HCT116 (cell line): ENCODE measurements around the gene NEK5. TPM values are rescaled to one million over a fixed set of nuclear protein-coding genes. Genes with fewer than 3 reads are reported as not detected.

Experiments used
- ATAC-seq: fragments of 200-7000 bp; cut with Tn5 transposase; 2 replicates; pipeline ENCODE4 v1.9.1; 2020; ENCODE audit warnings: mild to moderate bottlenecking, moderate library complexity
- BruUV-seq: library from RNA; stranded (reverse); fragments of 400-500 nt; replicated peaks from 2 replicates; lab custom pipeline; 2021; lab: Mats Ljungman, UMichigan
- CTCF ChIA-PET: fragments of 300-600 bp; sonication (Branson Sonifier 250); formaldehyde crosslinking; loops from one replicate; lab custom pipeline; 2021; ENCODE audit warnings: antibody characterized with exemption; lab: Charles Lee
- POLR2A ChIA-PET: fragments of 300-600, 350-600 bp; sonication (Branson Sonifier 250); formaldehyde crosslinking; loops from one replicate; lab custom pipeline; 2021; ENCODE audit warnings: antibody characterized with exemption; lab: Charles Lee
- RAD21 ChIA-PET, 2 experiments: fragments of 300-600 bp; sonication (Branson Sonifier 250); formaldehyde crosslinking; loops; one replicate each; lab custom pipeline; 2023; ENCODE audit warnings: low total read pairs in 2 of 2; ENCODE audit not compliant: uncharacterized antibody in 2 of 2, unreplicated experiment in 2 of 2, low non-redundant PET in 1 of 2; lab: Charles Lee
- DNase-seq: peaks from one replicate; pipeline ENCODE4 v3.0.0-alpha.2; 2010; ENCODE audit warnings: low read depth, low spot score
- H2AFZ ChIP-seq: fragments of 200-600 bp; shearing (Covaris generic), sonication (generic); 2 replicates; pipeline ENCODE4 v1.6.1; 2017; ENCODE audit warnings: low read depth, mixed run types, mixed read lengths, antibody characterized with exemption, low read length; ENCODE audit not compliant: poor library complexity, severe bottlenecking
- H3K27ac ChIP-seq: 2 replicates; pipeline ENCODE4 v1.5.1; 2012; ENCODE audit warnings: low read depth, low read length
- H3K27me3 ChIP-seq: fragments of 200-600 bp; sonication (generic); 2 replicates; pipeline ENCODE4 v1.6.1; 2016; ENCODE audit warnings: mixed run types, low read length, mixed read lengths; ENCODE audit not compliant: insufficient read depth
- H3K36me3 ChIP-seq, 2 experiments: fragments of 200-500 bp in 1 of 2; fragments of 200-600 bp in 1 of 2; sonication (Bioruptor generic) in 1 of 2; sonication (generic) in 1 of 2; 2 replicates each; pipeline versions ENCODE4 v1.5.1 to v1.6.1; 2014 to 2016; ENCODE audit warnings: low read length in 2 of 2, inconsistent platforms in 1 of 2, mixed read lengths in 1 of 2, mixed run types in 1 of 2; ENCODE audit not compliant: insufficient read depth in 2 of 2, control insufficient read depth in 1 of 2
- H3K4me1 ChIP-seq, 2 experiments: fragments of 200-600 bp in 1 of 2; sonication (generic) in 1 of 2; 2 replicates each; pipeline versions ENCODE4 v1.5.1 to v1.6.1; 2012 to 2017; ENCODE audit warnings: low read length in 2 of 2, inconsistent platforms in 1 of 2, mild to moderate bottlenecking in 1 of 2, mixed read lengths in 1 of 2, mixed run types in 1 of 2, moderate library complexity in 1 of 2; ENCODE audit not compliant: insufficient read depth in 2 of 2, control insufficient read depth in 1 of 2
- H3K4me2 ChIP-seq: fragments of 200-600 bp; sonication (generic); 2 replicates; pipeline ENCODE4 v1.6.1; 2017; ENCODE audit warnings: mixed run types, low read length, mixed read lengths
- H3K4me3 ChIP-seq, 2 experiments: fragments of 200-600 bp in 1 of 2; sonication (generic) in 1 of 2; replicated peaks in 1 of 2; 2 replicates each; pipeline ENCODE4 v1.5.1; 2011 to 2016; ENCODE audit warnings: low read length in 2 of 2, control low read depth in 1 of 2, low read depth in 1 of 2, mild to moderate bottlenecking in 1 of 2, mixed read lengths in 1 of 2, mixed run types in 1 of 2
- H3K79me2 ChIP-seq: fragments of 200-600 bp; sonication (generic); 2 replicates; pipeline ENCODE4 v1.6.1; 2017; ENCODE audit warnings: mild to moderate bottlenecking, mixed run types, low read length, moderate library complexity, mixed read lengths; ENCODE audit not compliant: insufficient read depth
- H3K9ac ChIP-seq: fragments of 200-600 bp; sonication (generic); 2 replicates; pipeline ENCODE4 v1.6.1; 2016; ENCODE audit warnings: low read length, mixed read lengths
- H3K9me2 ChIP-seq: fragments of 200-600 bp; sonication (generic), shearing (Covaris generic); 2 replicates; pipeline ENCODE4 v1.6.1; 2017; ENCODE audit warnings: mixed run types, mild to moderate bottlenecking, moderate library complexity; ENCODE audit not compliant: insufficient read depth
- H3K9me3 ChIP-seq, 2 experiments: fragments of 200-500 bp in 1 of 2; fragments of 200-600 bp in 1 of 2; sonication (Bioruptor generic) in 1 of 2; sonication (generic) in 1 of 2; 2 replicates each; pipeline ENCODE4 v1.6.1; 2014 to 2017; ENCODE audit warnings: low read length in 2 of 2, mixed read lengths in 2 of 2, inconsistent platforms in 1 of 2, low read depth in 1 of 2, mild to moderate bottlenecking in 1 of 2, mixed run types in 1 of 2, moderate library complexity in 1 of 2; ENCODE audit not compliant: control insufficient read depth in 1 of 2, insufficient read depth in 1 of 2
- H4K20me1 ChIP-seq: fragments of 200-600 bp; sonication (generic), shearing (Covaris generic); 2 replicates; pipeline ENCODE4 v1.6.1; 2017; ENCODE audit warnings: mixed run types, mild to moderate bottlenecking, moderate library complexity; ENCODE audit not compliant: insufficient read depth
- ATF3 ChIP-seq: IDR thresholded peaks from 2 replicates; pipeline ENCODE4 v1.6.1; 2012
- CBX3 ChIP-seq: IDR thresholded peaks from 2 replicates; pipeline ENCODE4 v1.6.1; 2012; ENCODE audit warnings: low read depth
- CEBPB ChIP-seq: IDR thresholded peaks from 2 replicates; pipeline ENCODE4 v1.6.1; 2012; ENCODE audit warnings: low read depth
- FOSL1 ChIP-seq: IDR thresholded peaks from 2 replicates; pipeline ENCODE4 v1.6.1; 2012; ENCODE audit warnings: low read depth
- YY1 ChIP-seq: IDR thresholded peaks from 2 replicates; pipeline ENCODE4 v1.6.1; 2011; ENCODE audit warnings: low read length, low read depth, moderate library complexity, mild to moderate bottlenecking; ENCODE audit not compliant: insufficient replicate concordance; ENCODE audit errors: extremely low read depth
- ZFX ChIP-seq: fragments of 450-650 bp; IDR thresholded peaks from 2 replicates; pipeline ENCODE4 v1.6.1; 2017
- intact Hi-C: fragments of 100-400 bp; cut with micrococcal nuclease; formaldehyde crosslinking; loops from 2 replicates; pipeline ENCODE4 v1.10.0; 2022
- total RNA-seq: library from RNA; stranded (reverse); gene quantifications from one replicate; pipeline ENCODE4 v1.2.1, GENCODE V29; 2021; ENCODE audit not compliant: unreplicated experiment

NEK5 gene
- total RNA-seq, 1 experiment from 2014 or later, result 1.5 TPM

- Histone ChIP-seq H3K9me3 (no peaks in the 10 kb centered on the region), H3K4me3 (no peak overlapping the region), H2AFZ (no peak overlapping the region), H3K27me3 (no peaks in the 10 kb centered on the region), H3K79me2 (peaks cover 14% of the 10 kb centered on the region), H3K36me3 (peaks cover 7 to 10% of the 10 kb centered on the region in 2 experiments; a peak in 3 of 4 replicates), H3K4me1 (no peaks in the 10 kb centered on the region), H3K27ac (no peak overlapping the region)
- ChIA-PET RAD21 (no interaction called here), POLR2A (no interaction called here)
- no peak for DNase-seq
- TF ChIP-seq ZFX, result no peak
- no peak for TF ChIP-seq ATF3
- no peak for TF ChIP-seq CEBPB
- no peak for TF ChIP-seq CBX3
- no peak for TF ChIP-seq YY1
- TF ChIP-seq, all 23 proteins: peak for 0
- CTCF ChIA-PET, result no interaction called here
- BruUV-seq, result no TSS peak
- no peaks in the 10 kb centered on the region for H3K9me2 ChIP-seq
- no peak for ATAC-seq
- H4K20me1 ChIP-seq, result no peaks in the 10 kb centered on the region
- intact Hi-C loops, result no loop called here
- no peak overlapping the region for H3K9ac ChIP-seq
- H3K4me2 ChIP-seq, result no peak overlapping the region
These were observed 106.5 kb downstream of the NEK5 start for GRCh38 chr13:52022356-52022755.

GRCh38 chr13:52020191-52020590 lies 108.7 kb downstream of the NEK5 start:
- ATAC-seq (no peak), DNase-seq (no peak)
- no TSS peak for BruUV-seq
- intact Hi-C loops, result no loop called here
- ChIA-PET CTCF (no interaction called here), RAD21 (no interaction called here), POLR2A (no interaction called here)
- Histone ChIP-seq H3K36me3 (peaks cover 7 to 10% of the 10 kb centered on the region in 2 experiments; a peak in 3 of 4 replicates), H3K4me3 (no peak overlapping the region), H2AFZ (no peak overlapping the region), H3K4me1 (no peaks in the 10 kb centered on the region), H3K27ac (no peak overlapping the region), H3K9ac (no peak overlapping the region), H3K9me3 (no peaks in the 10 kb centered on the region), H3K4me2 (no peak overlapping the region), H3K27me3 (no peaks in the 10 kb centered on the region), H3K9me2 (no peaks in the 10 kb centered on the region), H3K79me2 (peaks cover 18% of the 10 kb centered on the region), H4K20me1 (no peaks in the 10 kb centered on the region)
- TF ChIP-seq CBX3 (no peak), FOSL1 (no peak)
